PFSK-1 (cell line): ENCODE measurements around the gene RBM8A.

ENCODE experiments used
- FOXP2 ChIP-seq: optimal IDR thresholded peaks from 2 replicates; pipeline ENCODE3; 2011; ENCODE audit warnings: borderline replicate concordance, control low read depth, inconsistent platforms; ENCODE audit not compliant: insufficient read depth; ENCODE audit errors: extremely low read length, extremely low read depth
- POLR2AphosphoS5 ChIP-seq: IDR thresholded peaks from 2 replicates; pipeline ENCODE4 v1.6.1; 2012; ENCODE audit warnings: low read depth, mild to moderate bottlenecking, control low read depth, low read length, moderate library complexity
- REST ChIP-seq, 2 experiments: IDR thresholded peaks; 2 replicates each; pipeline versions ENCODE4 v1.6.1 to v1.8.0; 2011 to 2012; ENCODE audit warnings: low read depth in 2 of 2, low read length in 2 of 2, control low read depth in 1 of 2, inconsistent platforms in 1 of 2, mild to moderate bottlenecking in 1 of 2, moderate library complexity in 1 of 2; ENCODE audit not compliant: insufficient read depth in 1 of 2
- SIN3A ChIP-seq: IDR thresholded peaks from 2 replicates; pipeline ENCODE4 v1.6.1; 2012; ENCODE audit warnings: mild to moderate bottlenecking, low read length, moderate library complexity, borderline replicate concordance; ENCODE audit not compliant: insufficient read depth
- TAF1 ChIP-seq: IDR thresholded peaks from 2 replicates; pipeline ENCODE4 v1.6.1; 2012; ENCODE audit warnings: low read length, control low read depth, borderline replicate concordance; ENCODE audit not compliant: insufficient read depth

Gene RBM8A

GRCh38 chr1:145972580-145972979 is 45.3 kb upstream of the RBM8A start:
- TF ChIP-seq FOXP2: no peak
- no peak for TF ChIP-seq REST (IDR thresholded peaks at IDR 0.05; ENCODE audit: insufficient read depth in 1 of 2, low read depth in 2 of 2, low read length in 2 of 2)
- no peak for TF ChIP-seq SIN3A
- no peak for TF ChIP-seq POLR2AphosphoS5
- TF ChIP-seq TAF1: no peak

- TF ChIP-seq SIN3A: no peak
- TF ChIP-seq POLR2AphosphoS5: no peak
- no peak for TF ChIP-seq REST (IDR thresholded peaks at IDR 0.05; ENCODE audit: insufficient read depth in 1 of 2, low read depth in 2 of 2, low read length in 2 of 2)
- TF ChIP-seq TAF1: no peak
- TF ChIP-seq FOXP2: no peak
Measured at GRCh38 chr1:145967288-145967687, 40.0 kb upstream of the RBM8A start.

- TF ChIP-seq REST (IDR thresholded peaks at IDR 0.05; ENCODE audit: insufficient read depth in 1 of 2, low read depth in 2 of 2, low read length in 2 of 2): no peak
- no peak for TF ChIP-seq POLR2AphosphoS5
- no peak for TF ChIP-seq SIN3A
- no peak for TF ChIP-seq FOXP2
- no peak for TF ChIP-seq TAF1
Measured at GRCh38 chr1:145965119-145965744, 37.9 kb upstream of the RBM8A start.

- TF ChIP-seq REST (IDR thresholded peaks at IDR 0.05; ENCODE audit: insufficient read depth in 1 of 2, low read depth in 2 of 2, low read length in 2 of 2) (no peak), POLR2AphosphoS5 (peak; percentile 89), SIN3A (no peak)
Measured at GRCh38 chr1:145964328-145965118, 37.2 kb upstream of the RBM8A start, which contains the start of the genes ANKRD34A and POLR3GL. Gene ANKRD34A, minus strand, starts transcription at chr1:145964575. Its CDS starts 2,816 bp downstream, at chr1:145961759. Gene POLR3GL, plus strand, starts transcription at chr1:145964690. Its CDS starts 10,176 bp downstream, at chr1:145974866.
